SHP77 treated with DMSO at 0.1 percent for 48 hours (cell line): Measurements from ENCODE around the gene GPR183.

Experiments used
- DNase-seq: peaks from one replicate; lab custom pipeline; 2025; lab: John Stamatoyannopoulos, UW

The GPR183 gene, protein sequence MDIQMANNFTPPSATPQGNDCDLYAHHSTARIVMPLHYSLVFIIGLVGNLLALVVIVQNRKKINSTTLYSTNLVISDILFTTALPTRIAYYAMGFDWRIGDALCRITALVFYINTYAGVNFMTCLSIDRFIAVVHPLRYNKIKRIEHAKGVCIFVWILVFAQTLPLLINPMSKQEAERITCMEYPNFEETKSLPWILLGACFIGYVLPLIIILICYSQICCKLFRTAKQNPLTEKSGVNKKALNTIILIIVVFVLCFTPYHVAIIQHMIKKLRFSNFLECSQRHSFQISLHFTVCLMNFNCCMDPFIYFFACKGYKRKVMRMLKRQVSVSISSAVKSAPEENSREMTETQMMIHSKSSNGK

GRCh38 chr13:99307247-99307646 lies at the start of gene GPR183:
GPR183 (minus strand) TSS chr13:99307399; CDS start chr13:99296145, 11,254 bp downstream.
- DNase-seq = no peak

DNA sequence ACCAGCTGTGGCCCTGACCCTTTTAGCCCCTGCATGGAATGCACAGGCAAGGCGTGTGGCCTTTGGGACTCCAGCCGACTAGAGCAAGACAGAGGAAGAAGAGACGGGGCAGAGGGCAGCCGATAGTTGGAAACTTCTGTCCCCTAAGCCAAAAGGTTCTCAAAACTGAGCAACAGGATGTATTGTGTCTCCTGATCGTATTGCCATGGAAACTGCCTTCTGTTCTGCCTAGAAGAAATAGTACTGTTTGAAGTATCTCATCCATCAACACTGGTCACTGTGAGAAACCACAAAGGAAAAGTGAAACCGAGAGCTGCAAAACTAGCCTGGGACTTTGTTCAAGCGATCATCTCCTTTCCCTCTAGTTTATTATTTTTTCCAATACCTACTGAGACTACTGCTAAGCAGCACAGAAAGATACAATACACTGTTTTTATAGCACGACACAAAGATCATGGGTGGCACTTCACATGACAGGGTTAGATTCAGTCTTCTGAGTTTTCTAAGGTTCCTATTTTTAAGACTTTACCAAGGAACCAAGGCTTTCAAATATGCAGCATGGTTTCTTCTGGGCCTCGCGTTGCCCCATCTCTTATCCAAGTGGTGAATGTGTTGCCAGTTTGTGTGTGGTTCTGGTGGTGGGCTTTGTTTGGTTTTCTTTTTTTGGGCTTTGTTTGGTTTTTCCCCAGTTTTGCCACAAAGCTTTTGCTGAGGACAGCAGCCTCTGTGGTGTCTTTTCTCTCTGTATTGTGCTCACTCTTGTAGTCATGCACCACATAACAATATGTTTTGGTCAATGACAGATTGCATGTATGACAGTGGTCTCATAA lies 49.3 kb upstream of the GPR183 start:
- no peak for DNase-seq

GRCh38 chr13:99356012-99356261 lies 48.7 kb upstream of the GPR183 start:
- DNase-seq = no peak

DNA sequence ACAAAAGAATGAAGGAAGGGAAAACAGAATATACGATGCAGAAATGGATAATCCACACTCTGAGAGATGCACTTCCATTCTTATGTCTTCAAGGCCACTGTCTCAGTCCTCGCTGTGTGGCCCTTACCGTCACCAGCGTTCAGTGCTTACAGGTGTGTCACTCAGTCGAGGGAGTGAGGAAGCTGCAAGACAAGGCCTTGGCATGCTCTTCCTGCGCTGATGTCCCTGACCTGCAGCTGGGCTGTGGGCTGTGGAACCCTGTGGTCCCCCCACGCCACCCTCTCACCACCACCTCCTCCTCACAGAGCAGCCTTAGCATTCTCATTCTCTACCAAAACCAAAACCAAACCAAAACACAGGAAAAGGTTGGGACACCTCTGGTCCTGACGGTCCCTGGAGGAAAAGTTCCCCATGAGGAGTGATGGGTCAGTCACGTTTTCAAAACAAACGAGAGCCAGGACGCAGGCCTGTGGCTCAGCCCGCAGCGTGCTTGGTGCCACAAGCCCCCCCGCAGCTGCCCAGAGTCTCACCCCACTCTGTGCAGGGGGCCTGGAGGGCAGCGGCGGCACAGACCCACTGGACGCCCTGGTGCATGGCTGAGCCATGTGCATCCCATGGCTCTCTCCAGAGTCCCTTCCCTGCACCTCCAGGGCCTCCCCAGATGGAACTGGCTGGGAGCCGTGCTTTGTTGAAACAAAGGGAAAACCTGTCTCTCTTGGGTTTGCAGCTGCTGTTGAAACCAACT lies 48.2 kb upstream of the GPR183 start:
- DNase-seq = no peak

DNA sequence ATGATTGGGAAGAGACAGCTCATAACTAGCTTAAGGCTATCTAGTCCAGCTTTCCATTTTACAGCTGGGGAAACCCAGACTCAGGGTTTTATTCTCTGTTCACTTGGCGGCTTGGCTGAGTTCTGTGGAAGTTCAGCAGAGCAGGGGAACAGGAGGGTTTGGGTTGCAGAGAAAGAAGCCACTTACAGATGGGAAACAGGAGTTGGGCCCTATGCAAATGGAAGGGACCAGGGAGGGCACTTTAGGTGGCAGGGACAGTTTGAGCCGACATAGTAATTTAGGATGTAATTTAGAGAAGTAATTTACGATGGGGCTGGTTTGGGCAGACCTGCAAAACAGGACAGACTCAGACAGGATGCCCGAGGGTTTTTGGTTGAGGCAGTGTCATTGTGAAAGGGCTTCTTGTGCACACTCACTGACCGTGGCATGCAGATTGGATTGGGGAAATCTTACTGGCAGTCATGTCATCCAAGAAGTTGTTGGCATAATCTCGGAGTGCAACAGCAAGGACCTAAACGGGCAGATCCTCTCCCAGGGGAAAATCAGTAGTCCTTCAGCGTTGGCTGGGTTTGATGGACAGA lies 47.3 kb upstream of the GPR183 start:
- no peak for DNase-seq

GRCh38 chr13:99353836-99354235 lies 46.6 kb upstream of the GPR183 start:
- DNase-seq = no peak

DNA sequence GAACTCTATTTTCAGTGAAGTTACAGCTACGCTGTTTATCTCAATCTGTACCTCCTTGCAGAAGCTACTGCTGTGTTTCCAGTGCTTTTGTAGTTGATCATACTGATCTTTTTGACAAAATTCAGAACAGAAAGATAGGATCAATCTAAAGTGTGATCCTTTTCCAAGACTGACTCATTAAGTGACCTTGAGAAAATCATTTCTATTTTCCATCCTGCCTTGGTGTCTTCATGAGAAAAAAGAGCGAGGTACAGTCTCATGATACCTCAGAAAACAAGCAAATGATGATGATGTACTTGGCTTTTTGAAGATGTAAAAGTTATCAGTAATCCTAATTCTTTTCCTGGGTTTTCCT lies 46.0 kb upstream of the GPR183 start:
- no peak for DNase-seq

- no peak for DNase-seq
Observed at GRCh38 chr13:99352351-99353245, 45.4 kb upstream of the GPR183 start.

GRCh38 chr13:99351772-99352171 lies 44.6 kb upstream of the GPR183 start:
- DNase-seq = no peak

GRCh38 chr13:99350191-99350590 lies 43.0 kb upstream of the GPR183 start:
- DNase-seq = no peak

DNA sequence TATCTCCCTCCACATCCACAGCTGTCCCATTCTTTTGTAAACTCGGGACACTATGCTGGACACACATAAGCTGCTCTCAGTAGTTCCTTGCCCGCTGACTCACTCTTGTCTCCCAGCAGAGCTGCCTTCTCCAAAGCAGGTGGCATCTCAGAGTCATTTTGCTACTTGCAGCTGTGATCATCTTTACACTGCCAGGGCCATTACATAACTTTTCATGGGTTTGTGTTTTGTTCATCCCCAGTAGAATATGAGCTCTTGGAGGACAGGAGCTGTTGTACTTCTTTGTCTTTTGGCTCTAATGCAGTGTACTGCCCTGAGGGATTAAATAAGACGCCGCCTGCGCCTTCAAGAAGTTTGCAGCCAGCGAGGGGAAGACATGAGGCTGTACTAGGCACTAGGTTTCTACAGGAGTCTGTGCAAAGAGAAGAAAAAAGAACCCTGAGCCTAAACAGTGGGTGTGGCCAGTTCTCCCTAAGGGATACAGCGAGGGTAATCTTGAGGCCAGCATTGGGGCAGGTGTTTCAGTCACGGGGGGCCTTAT lies 40.8 kb upstream of the GPR183 start:
- no peak for DNase-seq

DNA sequence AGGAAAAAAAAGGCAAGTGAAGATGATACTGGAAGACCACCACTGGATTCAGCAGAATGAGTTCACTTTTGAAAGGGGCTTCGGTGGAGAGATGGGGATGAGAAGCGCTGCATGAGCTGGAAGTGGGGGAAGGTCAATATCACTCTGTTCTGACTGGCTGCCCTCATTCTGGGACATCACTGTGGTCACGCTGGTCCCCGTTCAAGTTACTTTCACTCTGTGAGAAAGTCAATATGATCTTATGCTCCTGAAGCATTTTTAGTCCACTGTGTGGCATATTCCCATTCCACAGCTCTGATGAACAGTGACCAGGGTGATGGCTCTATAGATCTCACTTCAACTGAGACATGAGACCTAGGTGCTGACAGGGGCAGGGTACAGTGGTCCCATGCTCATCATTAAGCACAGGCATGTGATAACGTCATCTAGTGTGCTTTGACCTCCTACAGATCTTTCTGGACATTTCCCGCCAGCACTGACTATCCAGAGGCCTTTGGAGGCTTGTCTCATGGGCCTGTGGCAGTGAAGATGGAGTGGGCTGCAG lies 40.2 kb upstream of the GPR183 start:
- no peak for DNase-seq

- no peak for DNase-seq
Observed at GRCh38 chr13:99346335-99347042, 39.3 kb upstream of the GPR183 start.

DNA sequence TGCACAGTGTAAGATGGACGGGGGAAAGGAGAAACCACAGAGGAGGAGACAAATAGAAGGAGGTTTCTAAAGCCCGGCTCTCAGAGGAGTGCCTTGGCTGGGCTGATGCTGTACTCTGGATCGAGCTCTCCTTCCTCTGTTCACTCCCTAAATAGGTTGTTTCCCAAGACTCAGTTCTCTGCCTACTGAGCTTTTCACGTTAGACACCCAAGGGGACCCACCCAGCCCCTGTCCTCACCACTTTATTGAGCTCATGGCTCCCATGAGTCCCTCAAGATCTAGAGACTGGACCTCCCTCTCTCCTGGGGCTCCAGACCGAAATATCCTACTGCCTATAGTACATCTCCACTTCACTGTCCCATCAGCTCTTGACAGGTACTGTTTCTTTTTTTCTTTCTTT lies 38.1 kb upstream of the GPR183 start:
- no peak for DNase-seq

DNA sequence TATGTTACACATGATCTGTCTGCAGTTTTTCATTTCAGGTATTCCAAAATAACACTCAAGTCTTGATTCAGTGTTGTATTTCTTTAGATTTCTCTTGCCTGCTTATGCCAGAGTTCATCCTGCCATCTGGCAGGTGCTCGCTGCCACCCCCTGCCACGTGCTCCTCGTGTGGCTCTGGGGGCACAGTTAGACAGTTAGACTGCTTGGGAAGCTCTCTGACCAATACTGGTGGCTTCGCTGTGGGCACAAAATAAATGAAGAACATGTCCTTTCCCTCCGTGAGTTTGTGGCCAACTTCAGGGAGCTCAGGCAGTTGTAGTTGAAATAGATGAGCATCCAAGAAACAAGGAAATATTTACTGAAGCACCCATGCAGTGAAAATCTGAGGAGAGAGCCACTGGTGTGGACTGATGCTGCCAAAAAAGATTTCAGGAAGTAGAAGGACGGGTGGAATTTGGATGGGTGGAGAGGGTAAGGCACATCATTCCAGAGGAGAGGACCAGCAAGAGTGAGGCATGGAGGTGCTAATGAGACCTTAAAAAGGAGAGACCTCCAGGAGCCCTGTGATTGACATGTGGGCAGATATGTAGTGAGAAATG lies 37.5 kb upstream of the GPR183 start:
- no peak for DNase-seq

DNA sequence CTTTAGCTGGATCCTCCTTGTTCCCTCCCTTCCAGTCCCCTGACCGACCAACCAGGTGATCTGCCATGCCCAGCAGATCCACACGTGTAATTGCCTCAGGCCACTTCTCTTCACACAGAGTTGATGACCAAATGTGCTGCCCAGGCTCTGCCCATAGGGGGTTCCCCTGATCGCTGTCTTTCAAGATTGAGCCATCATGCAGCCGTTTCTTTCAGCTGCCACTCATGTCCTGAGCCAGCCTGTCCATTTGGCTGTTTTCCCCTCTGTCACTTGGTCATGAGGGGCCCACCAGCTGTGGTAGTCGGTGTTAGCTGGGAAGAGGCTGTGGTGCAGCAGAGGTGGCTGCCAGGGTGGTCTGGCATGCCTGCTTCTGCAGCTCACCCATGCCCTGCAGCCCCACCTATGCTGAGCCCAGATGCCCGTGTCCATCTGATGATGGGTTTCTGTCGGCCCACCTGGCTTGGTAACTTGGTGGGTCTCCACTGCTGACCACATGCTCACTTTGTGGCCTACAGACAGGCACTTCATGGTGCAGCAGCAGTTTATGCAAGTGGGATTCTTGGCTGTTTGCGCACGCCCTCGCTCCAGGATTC lies 35.6 kb upstream of the GPR183 start:
- DNase-seq = no peak

GRCh38 chr13:99341969-99342722 lies 34.9 kb upstream of the GPR183 start:
- no peak for DNase-seq

- DNase-seq = no peak
Observed at GRCh38 chr13:99340638-99341037, 33.4 kb upstream of the GPR183 start.
